NOMO-1 treated with dmso at 0.1 percent for 144 hours (cell line): ENCODE data around the gene CFAP91.
A peak's percentile ranks its signal among the peaks of the same experiment; 100 is the strongest.
"Not testable (repeated sequence)": the region's sequence is repeated elsewhere in the genome, so short reads cannot be mapped to it uniquely, and the experiment has no call there.

ENCODE experiments used
- DNase-seq: peaks from one replicate; lab custom pipeline; 2025; ENCODE audit not compliant: unreplicated experiment; lab: John Stamatoyannopoulos, UW

The CFAP91 gene

GRCh38 chr3:119676771-119677640 lies 25.8 kb upstream of the CFAP91 start, which contains the start of gene COX17:
Gene COX17, minus strand, starts transcription at chr3:119677406. Its CDS starts 96 bp downstream, at chr3:119677310.
- DNase-seq, result peak; percentile 88

- no peak for DNase-seq
These were observed 25.2 kb upstream of the CFAP91 start for GRCh38 chr3:119677641-119677934.

GRCh38 chr3:119678209-119678608 lies 24.6 kb upstream of the CFAP91 start:
- not testable (repeated sequence) for DNase-seq

- no peak for DNase-seq
These were observed 22.9 kb upstream of the CFAP91 start for GRCh38 chr3:119679874-119680273.

- no peak for DNase-seq
These were observed 21.5 kb upstream of the CFAP91 start for GRCh38 chr3:119681279-119681678.

GRCh38 chr3:119683421-119683820 lies 19.4 kb upstream of the CFAP91 start:
- DNase-seq, result no peak

GRCh38 chr3:119690043-119690656 lies 12.7 kb upstream of the CFAP91 start:
- DNase-seq, result no peak

- no peak for DNase-seq
These were observed 7.3 kb upstream of the CFAP91 start for GRCh38 chr3:119695480-119695879.

GRCh38 chr3:119697394-119697793 lies 5.4 kb upstream of the CFAP91 start:
- DNase-seq, result no peak

GRCh38 chr3:119700269-119700919 lies 2.4 kb upstream of the CFAP91 start:
- DNase-seq, result peak; percentile 10

- no peak for DNase-seq
These were observed 1.7 kb upstream of the CFAP91 start for GRCh38 chr3:119700920-119701734.

- no peak for DNase-seq
These were observed 1.2 kb downstream of the CFAP91 start for GRCh38 chr3:119703820-119704531.

GRCh38 chr3:119715105-119715504 lies 12.3 kb downstream of the CFAP91 start:
- DNase-seq, result no peak

GRCh38 chr3:119716998-119717397 lies 14.2 kb downstream of the CFAP91 start:
- DNase-seq, result no peak

- no peak for DNase-seq
These were observed 14.7 kb downstream of the CFAP91 start for GRCh38 chr3:119717520-119717919.

- peak; percentile 15 for DNase-seq
These were observed 20.2 kb downstream of the CFAP91 start for GRCh38 chr3:119723022-119723421.

- no peak for DNase-seq
These were observed 24.1 kb downstream of the CFAP91 start for GRCh38 chr3:119726909-119727308.

GRCh38 chr3:119729996-119730395 lies 27.2 kb downstream of the CFAP91 start:
- no peak for DNase-seq

- DNase-seq, result no peak
These were observed 28.9 kb downstream of the CFAP91 start for GRCh38 chr3:119731560-119732343.

- no peak for DNase-seq
These were observed 31.0 kb downstream of the CFAP91 start for GRCh38 chr3:119733812-119734211.
